HUES6 (cell line): ENCODE data around the gene CASZ1.

Source experiments
- H3K27ac ChIP-seq: 2 replicates; pipeline ENCODE4 v1.7.0; 2013; ENCODE audit warnings: low read depth, mild to moderate bottlenecking, low read length, inconsistent platforms
- H3K27me3 ChIP-seq: 2 replicates; pipeline ENCODE4 v1.6.1; 2013; ENCODE audit warnings: low read length; ENCODE audit not compliant: control insufficient read depth, insufficient read depth
- H3K36me3 ChIP-seq: 2 replicates; pipeline ENCODE4 v1.6.1; 2013; ENCODE audit warnings: low read length; ENCODE audit not compliant: control insufficient read depth, insufficient read depth
- H3K4me1 ChIP-seq: 2 replicates; pipeline ENCODE4 v1.6.1; 2013; ENCODE audit warnings: low read length; ENCODE audit not compliant: control insufficient read depth, insufficient read depth
- H3K4me3 ChIP-seq: 2 replicates; pipeline ENCODE4 v1.5.1; 2013; ENCODE audit warnings: low read depth, low read length
- H3K9ac ChIP-seq: one replicate; pipeline ENCODE4 v1.6.1; 2013; ENCODE audit warnings: mild to moderate bottlenecking, low read length
- H3K9me3 ChIP-seq: 2 replicates; pipeline ENCODE4 v1.6.1; 2013; ENCODE audit warnings: low read depth, low read length; ENCODE audit not compliant: control insufficient read depth, insufficient read depth

CASZ1 gene

GRCh38 chr1:10709165-10709564 lies 87.3 kb downstream of the CASZ1 start:
- Histone ChIP-seq H3K4me3 (no peak overlapping the region), H3K9ac (no peak overlapping the region), H3K27ac (no peak overlapping the region), H3K27me3 (peaks cover 11% of the 10 kb centered on the region), H3K9me3 (no peaks in the 10 kb centered on the region), H3K4me1 (peaks cover 37% of the 10 kb centered on the region), H3K36me3 (no peaks in the 10 kb centered on the region)

GRCh38 chr1:10708757-10709156 lies 87.7 kb downstream of the CASZ1 start:
- H3K4me3 ChIP-seq: no peak overlapping the region
- no peak overlapping the region for H3K9ac ChIP-seq
- peaks cover 15% of the 10 kb centered on the region for H3K27me3 ChIP-seq
- peaks cover 40% of the 10 kb centered on the region for H3K4me1 ChIP-seq
- no peak overlapping the region for H3K27ac ChIP-seq
- no peaks in the 10 kb centered on the region for H3K9me3 ChIP-seq
- no peaks in the 10 kb centered on the region for H3K36me3 ChIP-seq

GRCh38 chr1:10707208-10707607 lies 89.2 kb downstream of the CASZ1 start:
- H3K9ac ChIP-seq: no peak overlapping the region
- peaks cover 35% of the 10 kb centered on the region for H3K4me1 ChIP-seq
- H3K36me3 ChIP-seq: no peaks in the 10 kb centered on the region
- H3K4me3 ChIP-seq: no peak overlapping the region
- no peak overlapping the region for H3K27ac ChIP-seq
- H3K27me3 ChIP-seq: peaks cover 16% of the 10 kb centered on the region
- H3K9me3 ChIP-seq: no peaks in the 10 kb centered on the region

GRCh38 chr1:10706376-10706913 lies 90.0 kb downstream of the CASZ1 start:
- Histone ChIP-seq H3K4me3 (no peak overlapping the region), H3K4me1 (peaks cover 35% of the 10 kb centered on the region), H3K9ac (no peak overlapping the region), H3K27me3 (peaks cover 18% of the 10 kb centered on the region), H3K27ac (no peak overlapping the region), H3K36me3 (no peaks in the 10 kb centered on the region), H3K9me3 (no peaks in the 10 kb centered on the region)

GRCh38 chr1:10705953-10706352 lies 90.5 kb downstream of the CASZ1 start:
- Histone ChIP-seq H3K4me1 (peaks cover 35% of the 10 kb centered on the region), H3K27me3 (peaks cover 18% of the 10 kb centered on the region), H3K27ac (no peak overlapping the region)

GRCh38 chr1:10704368-10704882 lies 92.0 kb downstream of the CASZ1 start:
- peak overlapping the region; percentile 72 for H3K9ac ChIP-seq
- H3K9me3 ChIP-seq: no peaks in the 10 kb centered on the region
- H3K4me3 ChIP-seq: peak overlapping the region; percentile 41
- peaks cover 25% of the 10 kb centered on the region for H3K4me1 ChIP-seq
- peak overlapping the region; percentile 39; the same call in 1 of the 2 replicates for H3K27ac ChIP-seq
- peaks cover 18% of the 10 kb centered on the region for H3K27me3 ChIP-seq
- H3K36me3 ChIP-seq: no peaks in the 10 kb centered on the region

More at GRCh38 chr1:10705953-10706352, 90.5 kb downstream of the CASZ1 start:
- no peaks in the 10 kb centered on the region for H3K9me3 ChIP-seq
- no peak overlapping the region for H3K4me3 ChIP-seq
- H3K36me3 ChIP-seq: no peaks in the 10 kb centered on the region
- H3K9ac ChIP-seq: no peak overlapping the region

GRCh38 chr1:10703702-10704101 lies 92.7 kb downstream of the CASZ1 start:
- Histone ChIP-seq H3K27me3 (peaks cover 18% of the 10 kb centered on the region), H3K9ac (peak overlapping the region; percentile 72), H3K4me3 (peak overlapping the region; percentile 41)

GRCh38 chr1:10701145-10701544 lies 95.3 kb downstream of the CASZ1 start:
- Histone ChIP-seq H3K27ac (no peak overlapping the region), H3K27me3 (peaks cover 23% of the 10 kb centered on the region), H3K9me3 (no peaks in the 10 kb centered on the region), H3K9ac (no peak overlapping the region), H3K4me3 (no peak overlapping the region), H3K4me1 (peaks cover 24% of the 10 kb centered on the region), H3K36me3 (no peaks in the 10 kb centered on the region)

More at GRCh38 chr1:10703702-10704101, 92.7 kb downstream of the CASZ1 start:
- Histone ChIP-seq H3K9me3 (no peaks in the 10 kb centered on the region), H3K36me3 (no peaks in the 10 kb centered on the region), H3K4me1 (peaks cover 24% of the 10 kb centered on the region), H3K27ac (peak overlapping the region; percentile 39; the same call in 1 of the 2 replicates)

GRCh38 chr1:10699470-10699835 lies 97.0 kb downstream of the CASZ1 start:
- Histone ChIP-seq H3K9ac (no peak overlapping the region), H3K9me3 (no peaks in the 10 kb centered on the region), H3K4me1 (peaks cover 15% of the 10 kb centered on the region), H3K27me3 (peaks cover 23% of the 10 kb centered on the region), H3K27ac (no peak overlapping the region), H3K4me3 (no peak overlapping the region), H3K36me3 (no peaks in the 10 kb centered on the region)

GRCh38 chr1:10698726-10699469 lies 97.5 kb downstream of the CASZ1 start:
- H3K36me3 ChIP-seq: no peaks in the 10 kb centered on the region
- no peak overlapping the region for H3K9ac ChIP-seq
- H3K9me3 ChIP-seq: no peaks in the 10 kb centered on the region
- H3K27me3 ChIP-seq: peaks cover 20% of the 10 kb centered on the region
- peaks cover 11% of the 10 kb centered on the region for H3K4me1 ChIP-seq
- H3K27ac ChIP-seq: no peak overlapping the region
- no peak overlapping the region for H3K4me3 ChIP-seq

GRCh38 chr1:10697621-10698160 lies 98.8 kb downstream of the CASZ1 start:
- H3K36me3 ChIP-seq: no peaks in the 10 kb centered on the region
- H3K9me3 ChIP-seq: no peaks in the 10 kb centered on the region
- no peak overlapping the region for H3K9ac ChIP-seq
- H3K27me3 ChIP-seq: peaks cover 19% of the 10 kb centered on the region
- peaks cover 9% of the 10 kb centered on the region; the same call in 1 of the 2 replicates for H3K4me1 ChIP-seq
- H3K4me3 ChIP-seq: no peak overlapping the region
- H3K27ac ChIP-seq: no peak overlapping the region
